Hepatocyte (in vitro differentiated cells): ENCODE measurements around the gene STAC3.

Source experiments
- CTCF ChIP-seq: fragments of 200-600 bp; sonication (generic); IDR thresholded peaks from 2 replicates; pipeline ENCODE4 v1.5.1; 2016; ENCODE audit warnings: antibody characterized with exemption, mild to moderate bottlenecking; ENCODE audit not compliant: poor library complexity
- EZH2 ChIP-seq: fragments of 200-600 bp; sonication (generic); IDR thresholded peaks from 2 replicates; pipeline ENCODE4 v1.6.1; 2016; ENCODE audit warnings: antibody characterized with exemption, mild to moderate bottlenecking, borderline replicate concordance
- EZH2phosphoT487 ChIP-seq: fragments of 200-600 bp; sonication (generic); IDR thresholded peaks from one replicate; pipeline ENCODE4 v1.6.1; 2018; ENCODE audit warnings: antibody characterized with exemption, mild to moderate bottlenecking, low read depth, moderate library complexity; ENCODE audit not compliant: unreplicated experiment, severe bottlenecking

GRCh38 chr12:57196956-57197355 lies 54.0 kb downstream of the STAC3 start:
- no peak for TF ChIP-seq CTCF
- no peak for TF ChIP-seq EZH2
- TF ChIP-seq EZH2phosphoT487: no peak
